HG02678 (cell line): ENCODE data around the gene SEPSECS.
"Not testable (repeated sequence)": the region's sequence is repeated elsewhere in the genome, so short reads cannot be mapped to it uniquely, and the experiment has no call there.

Experiments
- ATAC-seq: cut with Tn5 transposase; IDR thresholded peaks from one replicate; pipeline ENCODE4 v1.9.1; 2021; ENCODE audit warnings: mild to moderate bottlenecking, moderate library complexity; ENCODE audit not compliant: unreplicated experiment

SEPSECS gene

GRCh38 chr4:25088093-25088952 is 71.9 kb downstream of the SEPSECS start:
- ATAC-seq = peak; percentile 67

DNA sequence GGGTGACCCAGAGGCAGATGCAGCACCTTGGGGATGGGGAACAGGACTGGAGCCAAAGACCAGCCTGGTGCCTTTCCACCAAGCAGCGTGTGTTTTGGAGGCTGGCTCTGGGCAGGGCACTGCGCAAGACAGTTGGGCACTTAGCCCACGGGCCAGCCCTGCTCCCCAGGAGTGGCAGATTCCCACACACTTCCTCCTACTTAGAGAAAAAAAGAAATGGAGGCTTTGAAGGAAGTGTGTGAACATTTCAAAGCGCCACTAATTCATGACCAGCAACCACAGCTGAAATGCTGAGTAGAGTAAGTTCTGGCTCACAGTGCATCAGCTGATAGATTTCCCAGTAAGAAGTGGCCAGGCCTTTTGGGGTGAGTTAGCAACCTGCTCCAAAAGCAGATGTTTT is 74.6 kb downstream of the SEPSECS start:
- ATAC-seq = no peak

- not testable (repeated sequence) for ATAC-seq
These were observed 76.8 kb downstream of the SEPSECS start for GRCh38 chr4:25083441-25083840.

DNA sequence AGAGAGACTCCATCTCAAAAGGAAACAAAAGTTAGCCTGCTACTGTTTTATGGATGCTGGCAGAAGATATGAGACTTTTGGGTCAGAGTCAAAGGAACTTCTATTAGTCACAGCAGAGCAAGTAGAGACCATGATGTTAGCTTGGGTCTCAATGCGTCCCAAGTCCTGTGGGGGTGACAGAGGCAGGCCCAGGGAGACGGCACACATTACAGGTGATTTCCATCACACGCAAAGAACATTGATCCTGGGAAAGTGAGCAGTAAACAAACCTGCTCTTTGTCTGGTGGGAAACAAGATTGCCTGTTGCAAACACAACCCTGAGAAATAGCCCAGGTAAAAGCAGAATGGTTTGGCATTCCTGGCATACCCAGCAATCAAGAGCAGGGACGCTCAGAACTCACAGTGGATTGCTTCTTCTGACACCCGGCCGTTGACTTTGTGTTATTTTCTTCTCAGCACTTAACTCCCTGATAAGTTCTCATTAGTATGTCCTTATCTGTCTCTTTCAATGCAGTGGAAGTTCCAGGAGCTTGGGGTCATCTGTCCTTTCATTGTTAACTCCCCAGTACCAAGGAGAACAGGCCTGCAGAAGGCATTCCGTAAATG is 78.3 kb downstream of the SEPSECS start:
- ATAC-seq = no peak

DNA sequence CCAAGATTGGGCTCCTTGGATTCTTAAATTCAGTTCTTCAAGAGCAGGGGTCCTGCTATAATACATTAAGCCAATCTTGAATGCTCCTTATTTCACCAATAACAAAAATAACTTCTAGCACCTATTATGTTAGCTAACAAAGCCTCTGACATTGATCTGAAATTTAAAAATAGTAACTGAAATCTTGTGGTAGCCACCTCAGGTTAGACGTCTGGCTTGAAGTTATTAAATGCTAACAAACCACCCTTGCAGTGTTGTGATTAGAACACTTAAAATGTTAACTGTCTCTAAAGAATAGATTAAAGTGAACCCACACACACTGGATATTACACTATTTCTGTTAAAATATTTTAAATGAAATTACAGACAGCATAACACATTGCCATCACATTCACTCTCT is 79.7 kb downstream of the SEPSECS start:
- ATAC-seq = no peak

GRCh38 chr4:25078523-25078922 is 81.7 kb downstream of the SEPSECS start:
- ATAC-seq = no peak

DNA sequence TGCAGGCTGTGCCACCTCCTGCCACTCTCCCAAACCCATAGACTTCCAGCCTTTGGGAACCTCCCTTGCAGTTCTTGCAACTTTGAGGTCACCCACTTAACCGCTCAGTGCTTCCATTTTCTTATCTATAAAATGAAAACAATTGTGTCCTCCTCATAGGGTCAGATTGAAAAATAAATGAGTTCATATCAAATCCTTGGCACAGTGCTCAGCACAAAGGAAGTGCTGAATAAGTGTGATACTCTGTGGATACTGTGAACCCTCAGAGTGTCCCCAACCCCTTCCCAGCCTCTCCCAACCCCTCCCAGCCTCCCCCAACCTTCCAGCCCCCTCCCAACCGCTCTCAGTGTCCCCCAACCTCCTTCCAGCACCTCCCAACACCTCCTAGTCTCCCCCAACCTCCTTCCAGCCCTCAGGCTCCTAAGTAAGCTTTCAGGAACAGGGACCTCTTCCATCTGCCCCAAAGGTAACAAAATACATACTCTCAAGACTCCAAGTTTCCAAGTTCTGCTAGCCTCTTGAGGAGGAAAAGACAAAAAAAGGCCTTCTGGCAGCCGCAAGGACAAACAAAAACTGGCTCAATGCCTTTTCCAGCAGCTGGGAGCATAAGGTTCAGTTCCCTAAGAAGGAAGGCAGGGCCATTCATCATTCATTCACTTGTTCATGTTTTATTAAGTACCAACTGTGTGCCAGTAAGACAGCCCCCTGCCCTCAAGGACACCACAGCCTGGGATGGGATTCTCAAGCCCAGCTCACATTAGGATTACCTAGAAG is 83.4 kb downstream of the SEPSECS start:
- ATAC-seq = no peak

DNA sequence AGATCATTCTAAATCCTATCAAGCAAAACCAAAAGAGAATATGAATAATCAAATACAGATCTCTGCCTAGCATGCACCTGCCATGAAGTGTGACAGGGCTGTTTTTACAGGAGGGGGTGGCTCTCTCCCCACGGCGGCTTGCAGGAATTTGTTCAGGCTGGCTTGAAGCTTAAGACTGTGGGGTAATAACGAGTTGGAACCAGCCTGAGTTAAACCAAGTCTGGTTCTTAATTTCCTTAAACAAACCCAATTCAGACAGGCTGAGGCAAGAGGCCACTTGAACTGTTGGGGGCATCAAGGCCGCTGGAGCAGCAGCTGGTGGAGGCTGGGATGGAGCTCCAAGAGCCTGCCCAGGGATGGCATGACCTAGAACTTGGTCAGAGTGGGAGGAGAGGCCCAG is 84.4 kb downstream of the SEPSECS start:
- no peak for ATAC-seq

DNA sequence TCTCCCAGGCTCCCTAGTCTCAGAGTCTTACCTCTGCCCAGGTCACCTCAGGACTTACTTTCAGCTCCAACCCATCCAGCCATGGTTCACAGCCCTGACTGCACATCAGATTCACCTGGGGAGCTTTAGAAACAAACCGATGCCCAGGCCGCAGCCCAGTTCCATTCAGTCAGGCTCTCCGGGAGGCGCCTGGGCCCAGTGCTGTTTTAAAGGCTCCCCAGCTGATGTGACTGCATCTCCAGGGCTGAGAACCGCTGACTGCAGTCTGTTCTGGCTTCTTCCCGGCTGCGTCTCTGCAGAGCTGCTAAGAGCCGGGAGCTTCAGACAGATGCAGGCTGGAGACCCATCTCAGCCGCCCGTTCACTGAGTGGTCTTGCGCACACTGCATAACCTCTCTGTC is 85.1 kb downstream of the SEPSECS start:
- ATAC-seq = no peak

- ATAC-seq = no peak
These were observed 89.7 kb downstream of the SEPSECS start for GRCh38 chr4:25070545-25070944.
